NCI-H2196 (cell line): Measurements from ENCODE around the gene DHX57.

Source experiments
- DNase-seq: peaks from one replicate; lab custom pipeline; 2025; ENCODE audit not compliant: unreplicated experiment; lab: John Stamatoyannopoulos, UW

The DHX57 gene

DNA sequence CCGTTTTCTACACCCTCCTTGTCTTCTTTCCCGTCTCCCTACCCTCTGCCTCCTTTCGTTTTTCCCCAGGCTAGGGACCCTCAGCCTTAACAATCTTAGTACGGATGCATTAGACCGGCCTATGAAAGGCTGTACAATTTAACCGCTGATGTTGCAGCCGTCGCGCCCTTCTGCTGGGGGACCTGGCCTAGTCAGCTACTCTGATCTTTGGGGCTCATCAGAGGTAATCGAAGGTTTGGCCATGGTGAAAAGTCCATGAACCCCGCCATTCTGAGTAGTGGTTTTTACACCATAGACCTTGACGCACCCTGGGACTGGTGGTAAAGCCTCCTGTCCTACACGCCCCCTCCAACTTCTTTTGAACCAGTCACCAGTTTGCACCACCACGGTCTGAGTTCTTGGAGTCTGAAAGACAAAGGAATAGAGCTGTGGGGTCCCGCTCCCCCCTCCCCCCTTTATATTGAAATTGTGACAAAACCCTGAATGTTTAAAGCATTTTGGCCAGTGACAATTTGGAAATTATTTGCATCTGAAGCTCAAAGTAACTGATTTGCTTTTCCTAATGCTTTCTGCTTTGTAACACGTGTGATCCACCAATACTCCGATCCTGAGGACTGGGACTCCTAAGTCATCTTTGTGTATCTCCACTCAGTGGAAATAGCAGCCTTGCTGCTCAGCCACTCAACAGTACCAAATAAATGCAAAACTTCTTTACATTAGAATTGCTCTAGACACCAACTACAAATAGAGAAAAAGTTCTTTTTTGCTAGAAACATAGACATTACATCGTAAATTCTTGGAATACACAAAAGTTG lies 123.9 kb downstream of the DHX57 start:
- peak; percentile 50 for DNase-seq

DNA sequence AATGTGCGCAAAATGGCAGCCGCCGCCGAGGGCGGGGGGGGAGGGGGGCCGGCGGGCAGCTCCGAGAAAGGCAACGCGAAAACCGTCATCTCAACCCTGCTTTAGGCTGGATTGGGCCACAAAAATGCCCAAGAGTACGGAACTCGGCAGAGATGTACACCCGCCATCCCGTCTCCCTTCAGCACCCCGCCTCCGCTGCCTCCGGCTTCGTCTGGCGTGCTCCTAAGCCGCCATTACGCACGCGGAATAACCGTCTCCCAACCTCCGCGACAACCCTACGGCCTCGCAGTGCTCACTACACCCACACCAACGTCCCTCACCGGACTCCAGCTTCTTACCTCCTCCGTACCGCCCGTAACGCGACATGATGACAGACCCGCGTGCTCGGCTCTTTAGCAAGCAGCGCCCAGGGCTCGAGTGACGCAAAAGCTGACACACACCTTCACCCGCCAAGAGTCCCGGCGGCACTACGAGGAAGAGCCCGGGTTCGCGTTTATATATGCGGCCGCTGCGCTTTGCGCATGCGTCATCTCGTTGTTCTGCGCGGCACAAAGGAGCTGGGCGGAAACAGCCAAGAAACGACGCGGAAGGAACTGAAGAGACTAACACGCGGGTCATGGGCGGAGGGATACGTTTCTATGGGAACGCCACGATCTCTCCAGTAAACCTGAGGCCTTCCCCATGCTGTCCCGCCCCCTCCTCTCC lies 124.7 kb downstream of the DHX57 start, which contains the start of gene SRSF7:
TSS of gene SRSF7 (minus strand) at position 471 of the 705 bp plus-strand sequence. CDS start at position 366, 105 bp downstream.
- peak; percentile 98 for DNase-seq

DNA sequence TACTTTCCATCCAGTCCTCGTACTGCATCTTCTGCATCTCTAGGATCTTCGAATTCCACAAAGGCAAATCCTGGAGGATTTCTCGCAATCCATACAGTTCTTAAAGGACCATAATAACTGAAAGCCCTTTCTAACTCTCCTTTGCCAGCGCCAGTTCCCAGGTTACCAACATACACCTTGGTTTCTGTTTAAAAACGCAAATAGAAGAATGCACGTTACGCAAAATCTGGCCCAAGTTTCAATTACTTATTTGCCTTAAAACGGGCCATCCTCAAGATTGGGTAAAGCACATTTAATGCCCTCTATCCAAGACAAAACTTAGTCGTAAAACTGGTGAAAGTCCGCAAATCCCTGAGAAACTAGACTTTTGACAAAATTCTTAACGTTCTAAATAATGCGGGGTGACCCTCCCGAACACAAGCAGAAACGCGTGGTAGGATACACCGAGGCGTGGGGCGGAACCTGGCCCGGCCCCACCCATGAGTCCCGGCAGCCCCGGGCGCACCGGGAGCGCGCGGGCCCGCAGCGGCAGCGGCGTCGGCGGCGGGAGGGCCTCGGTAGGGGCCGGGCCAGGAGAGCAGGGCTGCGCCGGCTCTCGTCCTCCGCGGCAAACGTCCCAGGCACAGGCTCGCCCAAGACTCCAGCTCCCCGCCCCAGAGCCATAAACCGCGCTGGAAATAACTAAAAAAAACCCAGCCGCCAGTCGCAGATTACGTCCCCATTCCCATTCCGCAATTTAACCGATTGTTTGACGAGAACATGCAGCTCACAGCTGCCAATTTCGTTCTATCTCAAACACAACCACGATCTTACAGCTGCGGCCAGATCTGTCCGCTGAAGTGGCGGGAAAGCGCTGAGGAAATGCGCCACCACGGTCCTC lies 125.5 kb downstream of the DHX57 start:
- peak; percentile 65 for DNase-seq

DNA sequence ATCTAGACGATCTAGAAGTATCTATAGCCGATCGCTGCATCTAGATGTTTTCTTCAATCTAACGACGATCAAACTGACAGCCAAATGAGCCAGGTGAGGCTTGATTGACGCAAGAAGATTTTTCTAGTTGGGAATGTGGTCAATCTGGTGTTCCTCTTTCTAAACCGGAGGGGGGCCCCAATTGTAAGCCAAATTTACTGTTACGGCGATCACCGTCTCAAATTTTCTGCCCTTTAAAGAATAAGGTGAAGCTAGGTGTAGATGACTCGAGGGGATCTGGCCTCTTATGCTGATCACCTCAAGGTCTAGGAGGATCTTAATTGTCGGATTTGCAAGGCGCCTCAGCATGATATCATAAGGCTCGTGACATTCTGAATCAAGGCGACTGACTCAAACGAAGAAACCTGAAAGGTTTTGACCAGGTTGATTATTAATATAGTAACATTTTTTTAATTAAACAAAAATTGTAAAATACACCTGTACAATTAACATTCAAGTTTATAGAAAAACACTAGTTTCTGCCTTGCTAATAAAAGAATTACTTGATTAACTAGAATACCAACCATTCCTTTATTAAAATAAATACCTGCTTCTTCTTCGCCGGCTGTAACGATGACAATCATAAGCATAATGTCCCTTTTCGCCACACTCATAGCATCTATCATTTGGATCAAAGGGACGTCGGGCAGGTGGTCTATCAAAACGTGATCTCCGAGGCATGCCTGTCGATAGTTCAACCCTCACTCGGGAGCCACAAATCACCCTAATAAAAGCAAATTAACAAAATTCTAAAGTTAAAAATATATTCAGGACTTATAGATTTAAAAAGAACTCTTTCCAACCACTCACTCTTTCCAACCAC lies 126.6 kb downstream of the DHX57 start:
- no peak for DNase-seq

DNA sequence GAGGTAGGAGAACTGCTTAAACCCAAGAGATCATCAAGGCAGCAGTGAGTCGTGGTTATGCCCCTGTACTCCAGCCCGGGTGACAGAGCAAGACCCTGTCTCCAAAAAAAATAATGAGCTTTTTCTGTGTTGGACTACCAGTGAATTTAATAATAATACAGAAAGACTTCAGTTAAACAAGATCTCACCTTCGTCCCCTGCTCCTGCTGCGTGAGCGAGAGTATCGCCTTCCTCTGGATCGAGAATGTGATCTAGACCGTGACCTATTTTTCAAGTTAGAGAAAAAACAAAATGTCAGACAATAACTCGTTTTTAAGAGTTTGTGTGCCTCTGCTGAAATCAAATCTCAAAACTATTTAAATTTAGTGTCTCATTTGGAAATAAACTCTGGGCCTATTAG lies 127.3 kb downstream of the DHX57 start:
- no peak for DNase-seq

DNA sequence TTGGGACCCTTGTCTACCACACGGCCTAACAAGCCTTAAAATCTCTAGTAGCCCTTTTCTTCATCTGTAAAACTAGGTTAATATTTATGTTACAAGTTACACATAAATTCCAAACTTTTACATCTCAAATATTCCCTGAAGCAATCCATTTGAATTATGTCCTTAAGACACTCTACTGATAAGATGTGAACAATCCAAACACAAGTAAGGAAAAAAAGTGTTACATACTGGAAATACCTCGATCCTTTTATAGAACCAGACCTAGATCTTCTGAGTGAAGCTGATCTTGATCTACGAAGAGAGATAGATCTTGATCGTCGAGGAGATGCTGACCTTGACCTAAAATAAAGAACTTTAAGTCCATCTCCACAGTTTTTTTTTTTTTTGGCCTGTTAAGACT lies 127.9 kb downstream of the DHX57 start:
- no peak for DNase-seq
